Stimulated activated CD4-positive, alpha-beta T cell treated with anti-CD3 and anti-CD28 coated beads, Interleukin-15, amount 100 ng/mL, for 1 hour (primary cell): Measurements from ENCODE around the gene C1QTNF2.

Experiments
- DNase-seq, 2 donors: peaks; one replicate each; pipeline ENCODE4 v3.0.0-alpha.2; 2020; ENCODE audit warnings: low read depth in 1 of 2, low spot score in 1 of 2

C1QTNF2 gene, protein sequence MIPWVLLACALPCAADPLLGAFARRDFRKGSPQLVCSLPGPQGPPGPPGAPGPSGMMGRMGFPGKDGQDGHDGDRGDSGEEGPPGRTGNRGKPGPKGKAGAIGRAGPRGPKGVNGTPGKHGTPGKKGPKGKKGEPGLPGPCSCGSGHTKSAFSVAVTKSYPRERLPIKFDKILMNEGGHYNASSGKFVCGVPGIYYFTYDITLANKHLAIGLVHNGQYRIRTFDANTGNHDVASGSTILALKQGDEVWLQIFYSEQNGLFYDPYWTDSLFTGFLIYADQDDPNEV

DNA sequence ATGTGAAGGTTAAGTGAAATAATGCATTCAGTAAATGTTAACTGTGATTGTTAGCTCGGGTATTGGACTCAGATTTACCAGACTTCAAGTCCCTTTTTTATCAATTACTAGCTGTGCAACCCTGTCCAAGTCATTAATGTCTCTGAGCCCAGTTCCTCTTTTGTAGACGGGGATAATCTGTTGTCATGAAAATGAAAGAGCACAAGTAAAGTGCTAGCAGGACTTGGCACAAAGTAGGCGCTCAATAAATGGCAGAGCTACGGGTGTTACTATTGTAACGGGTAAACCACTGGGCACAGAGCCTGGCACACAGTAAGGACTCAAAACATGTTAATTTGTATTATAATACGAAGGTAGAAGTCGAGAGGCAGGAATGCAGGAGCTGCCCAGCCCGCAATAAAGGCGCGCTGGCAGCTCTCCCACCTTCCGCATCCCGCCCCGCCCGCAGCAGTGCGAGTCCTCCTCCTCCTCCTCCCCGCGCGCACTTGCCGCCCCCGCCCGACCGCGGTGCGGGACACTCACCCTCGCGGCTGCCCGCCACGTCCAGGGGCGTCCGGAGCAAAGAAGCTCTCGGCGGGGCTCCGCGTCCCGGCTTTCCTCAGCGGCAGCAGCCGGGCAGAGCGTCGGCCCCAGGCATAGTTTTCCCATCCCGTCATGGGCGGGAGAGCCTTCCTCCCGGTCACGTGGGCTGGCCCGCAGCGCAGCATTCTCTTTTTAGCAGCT, at the start of gene C1QTNF2:
TSS of gene C1QTNF2 (minus strand) at position 637 of the 723 bp plus-strand sequence. CDS start 15,615 bp downstream, outside the sequence.
- DNase-seq: no peak

DNA sequence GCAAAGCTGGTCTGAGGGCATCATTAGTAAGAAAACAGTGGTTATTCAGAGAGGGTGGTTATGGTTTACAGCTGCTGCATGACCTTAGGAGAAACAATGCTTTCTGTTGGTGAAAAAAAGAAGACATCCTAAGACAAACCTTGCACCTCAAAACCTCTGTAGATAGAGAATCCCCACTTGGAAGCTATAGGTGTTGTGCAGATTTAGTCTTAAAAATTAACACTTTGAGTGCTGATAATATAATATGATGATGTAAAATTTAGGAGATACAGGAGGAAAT, 49.8 kb upstream of the C1QTNF2 start:
- no peak for DNase-seq

DNA sequence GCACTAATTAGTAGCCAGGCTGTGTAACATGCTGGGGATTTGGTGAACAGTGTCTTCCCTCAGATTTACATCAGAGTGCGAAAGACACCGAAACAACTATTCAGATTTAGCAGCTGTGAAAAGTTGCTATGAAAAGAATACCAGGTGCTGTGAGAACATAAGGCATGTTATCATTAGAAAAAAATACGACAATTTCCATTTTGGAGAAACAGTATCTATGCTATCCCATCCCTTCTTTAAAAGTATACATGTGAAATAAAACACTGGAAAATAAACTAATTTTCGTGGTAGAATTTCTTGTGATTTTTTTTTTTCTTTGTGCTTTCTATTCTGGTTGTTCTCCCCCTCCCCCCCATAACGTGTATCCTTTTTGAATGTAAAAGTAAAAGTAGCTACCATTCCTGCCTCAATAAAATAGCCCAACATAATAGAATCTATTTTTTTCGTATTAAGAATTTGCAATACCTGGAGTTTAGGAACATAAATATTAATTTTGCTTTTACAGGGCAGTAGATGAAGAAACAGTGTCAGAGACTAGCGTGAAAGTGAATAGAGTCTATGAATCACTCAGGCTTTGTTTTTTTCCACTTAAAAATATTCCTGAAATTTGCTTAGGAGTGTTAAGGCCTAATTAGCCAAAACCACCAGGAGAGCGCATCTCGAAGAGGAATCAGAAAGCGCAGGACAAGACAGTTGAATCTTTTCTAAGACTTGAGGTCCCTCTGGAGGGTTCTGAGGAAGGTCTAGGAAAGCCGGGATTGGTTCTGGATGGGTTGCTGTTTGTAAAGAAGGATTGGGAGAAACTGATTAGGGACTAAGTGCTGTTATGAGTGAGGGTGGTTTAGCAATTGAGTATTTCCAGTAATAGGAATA, 49.3 kb upstream of the C1QTNF2 start:
- DNase-seq: no peak

DNA sequence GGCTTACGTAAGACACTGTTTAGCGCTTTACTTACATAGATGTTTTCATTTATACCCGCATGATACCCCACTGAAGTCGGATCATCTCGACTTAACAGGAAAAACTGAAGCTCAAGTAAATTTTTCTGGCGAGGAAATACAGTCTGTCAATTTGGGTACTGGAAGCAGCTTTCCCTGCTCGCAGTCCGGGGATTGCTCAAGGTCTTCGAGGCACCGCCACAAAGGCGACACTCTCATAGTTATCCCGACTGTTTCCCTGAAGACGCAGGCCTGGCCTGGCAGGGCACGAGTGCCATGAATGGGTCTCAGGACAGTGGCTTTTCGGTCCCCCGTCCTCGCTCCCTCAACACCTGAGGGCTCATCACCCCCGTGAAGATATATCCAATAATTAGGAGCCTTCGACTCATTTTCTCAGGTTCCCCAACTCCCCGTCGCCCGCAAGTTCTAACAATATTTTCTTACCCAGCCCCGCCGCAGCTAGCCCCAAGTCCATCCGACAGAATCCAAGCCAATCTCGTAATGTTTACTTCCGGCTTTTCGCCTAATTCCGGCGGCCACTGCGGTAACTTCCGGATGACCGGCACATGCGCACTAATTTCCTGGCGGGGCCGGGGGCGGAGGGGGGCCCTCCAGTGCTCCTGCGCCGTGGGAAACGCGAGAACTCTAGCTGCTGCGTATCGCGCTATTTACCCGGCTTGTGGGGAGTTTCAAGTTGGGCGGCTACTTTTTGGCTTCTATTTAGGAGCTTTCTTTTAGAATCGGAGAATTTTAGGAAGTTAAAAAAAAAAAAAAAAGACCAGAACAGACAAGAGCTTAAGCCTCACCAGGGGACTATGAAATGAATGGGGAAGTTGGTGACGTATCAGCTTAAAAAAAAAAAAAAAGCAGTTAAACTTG, 48.4 kb upstream of the C1QTNF2 start, which contains the start of gene SLU7:
TSS of gene SLU7 (minus strand) at position 521 of the 897 bp plus-strand sequence. CDS start 3,787 bp downstream, outside the sequence.
- DNase-seq: peak; percentile 81 to 89

DNA sequence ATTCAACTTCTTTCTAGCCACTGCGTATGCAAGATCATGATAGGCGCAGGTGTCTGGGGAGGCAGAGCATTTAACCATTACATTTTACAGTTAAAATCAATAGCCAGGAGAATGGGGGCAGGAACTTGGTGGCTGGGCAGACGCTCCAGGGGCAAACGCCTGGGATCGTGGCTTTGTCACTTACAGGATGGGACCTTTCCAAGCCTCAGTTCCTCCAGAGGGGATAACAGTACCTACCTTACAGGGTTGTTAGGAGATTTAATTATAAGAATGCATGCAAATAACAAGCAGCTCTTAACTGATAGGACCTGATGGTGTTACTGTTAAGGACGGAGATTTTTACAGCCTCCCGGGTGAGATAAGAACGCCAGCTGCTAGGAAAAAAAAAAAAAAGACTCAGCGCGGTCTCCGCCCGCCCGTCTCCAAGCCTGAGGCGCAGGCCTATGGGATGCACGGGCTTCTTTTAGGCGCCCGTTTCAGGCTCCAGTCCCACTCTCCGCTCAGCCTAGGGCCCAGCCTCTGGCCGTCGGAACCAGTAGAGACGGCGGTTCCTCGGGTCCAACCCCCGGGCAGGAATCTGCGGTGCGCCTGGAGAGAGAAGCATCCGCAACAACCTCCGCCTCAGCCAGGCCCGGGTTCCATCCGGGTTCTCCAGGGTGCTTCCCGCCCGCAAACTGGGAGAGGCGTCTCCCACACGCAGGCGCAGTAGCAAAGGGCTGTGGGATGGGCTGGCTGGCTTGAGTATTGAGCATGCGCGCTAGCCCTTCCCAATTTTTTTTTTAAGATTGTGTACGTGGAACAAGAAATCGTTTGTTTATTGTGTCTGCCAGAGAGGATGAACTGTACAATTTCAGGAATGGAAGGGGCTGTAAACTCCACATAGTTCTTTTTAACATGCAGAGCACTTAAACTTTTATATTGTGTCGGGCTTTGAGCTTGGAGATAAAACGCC, 29.3 kb upstream of the C1QTNF2 start, which contains the start of gene FAM200C:
TSS of gene FAM200C (minus strand) at position 653 of the 952 bp plus-strand sequence. CDS start 4,564 bp downstream, outside the sequence.
- peak; percentile 22 to 47 for DNase-seq

DNA sequence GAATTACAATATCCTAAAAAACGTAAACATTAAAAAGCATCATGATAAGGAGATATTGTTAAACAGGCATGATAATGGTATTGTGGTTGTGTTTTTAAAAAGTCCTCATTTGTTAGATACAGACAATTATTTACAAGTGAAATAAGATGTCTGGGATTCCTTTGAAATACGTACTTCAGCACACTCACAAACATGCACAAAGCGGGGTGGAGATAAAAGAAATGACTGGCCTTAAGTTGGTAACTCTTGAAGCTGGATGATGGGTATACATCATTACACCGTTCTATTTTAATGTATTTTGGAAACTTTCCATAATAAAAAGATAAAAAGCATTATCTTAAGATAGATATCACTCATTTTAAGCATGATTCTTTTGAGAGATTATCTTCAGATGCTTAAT, 28.4 kb upstream of the C1QTNF2 start:
- no peak for DNase-seq

DNA sequence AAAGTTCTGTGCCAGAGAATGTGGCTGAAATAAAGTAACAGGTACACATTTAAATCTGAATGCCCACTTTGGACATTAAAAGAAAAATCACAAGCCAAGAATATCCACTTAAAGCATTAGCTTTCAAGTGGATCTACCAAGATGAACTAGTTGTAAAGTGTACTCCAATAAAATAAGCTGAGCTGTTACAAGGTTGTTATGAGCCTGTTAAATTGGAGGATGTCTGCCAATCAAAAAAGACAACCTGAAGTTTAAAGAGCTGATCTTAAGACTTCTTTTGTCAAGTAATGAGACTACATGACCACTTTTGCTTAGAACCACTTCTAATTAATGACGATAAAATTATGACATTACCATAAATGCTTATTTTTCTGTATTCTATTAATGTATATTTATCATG, 27.1 kb upstream of the C1QTNF2 start:
- DNase-seq: no peak

DNA sequence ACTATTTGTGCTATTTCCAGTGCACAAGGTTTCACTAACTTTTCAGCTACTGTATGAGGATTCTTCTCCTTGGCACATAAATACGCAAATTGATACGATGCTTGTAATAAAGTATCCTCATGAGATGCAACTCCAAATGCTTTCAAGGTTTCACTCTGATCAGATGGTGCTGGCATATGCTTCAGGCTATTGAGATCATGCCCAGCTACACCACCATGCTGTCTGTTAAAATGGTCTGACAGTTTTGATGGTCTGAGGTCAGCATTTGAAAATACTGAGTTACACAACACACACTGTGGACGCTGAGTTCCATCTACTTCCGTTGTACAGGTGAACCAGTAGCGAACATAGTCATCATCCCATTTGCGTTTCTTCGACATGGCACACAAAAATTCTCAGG, 24.7 kb upstream of the C1QTNF2 start:
- no peak for DNase-seq

DNA sequence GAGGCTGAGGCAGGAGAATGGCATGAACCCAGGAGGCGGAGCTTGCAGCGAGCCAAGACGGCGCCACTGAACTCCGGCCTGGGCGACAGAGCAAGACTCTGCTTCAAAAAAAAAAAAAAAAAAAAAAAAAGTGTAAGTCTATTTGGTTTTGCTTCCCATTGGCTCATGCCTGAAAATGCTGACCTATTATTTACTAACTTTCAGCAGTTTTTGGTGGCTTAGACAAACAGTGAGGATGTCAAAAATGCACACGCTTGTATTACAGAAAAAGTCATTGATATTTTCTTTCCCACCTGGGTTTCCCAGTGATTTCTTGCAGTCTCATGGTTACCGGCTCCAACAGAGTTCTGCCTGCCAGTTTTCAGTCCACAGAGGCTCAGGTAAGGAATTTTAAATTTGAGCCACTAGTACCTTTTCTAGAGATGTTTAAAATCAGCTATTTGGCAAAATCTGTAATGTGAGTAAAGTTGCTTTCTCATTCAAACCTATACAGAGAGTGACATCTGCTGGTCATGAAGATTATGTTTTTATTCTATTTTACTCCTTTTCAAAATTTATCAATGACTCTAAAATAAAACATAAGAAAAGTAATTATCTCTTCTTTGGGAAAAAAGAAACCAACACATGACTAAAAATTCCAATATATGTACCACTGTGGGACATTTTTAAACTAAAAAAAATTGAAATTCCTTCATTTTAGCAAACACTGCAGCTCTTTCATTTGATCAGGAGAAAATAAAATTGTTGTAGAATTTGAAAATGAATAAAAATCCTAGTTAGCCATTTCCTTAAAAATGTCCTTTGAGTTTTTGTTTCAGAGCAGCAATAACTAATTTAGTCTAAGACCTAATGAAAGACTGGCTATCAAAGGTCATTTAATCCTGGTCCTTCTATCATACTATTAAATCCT, 20.6 kb upstream of the C1QTNF2 start:
- DNase-seq: no peak

DNA sequence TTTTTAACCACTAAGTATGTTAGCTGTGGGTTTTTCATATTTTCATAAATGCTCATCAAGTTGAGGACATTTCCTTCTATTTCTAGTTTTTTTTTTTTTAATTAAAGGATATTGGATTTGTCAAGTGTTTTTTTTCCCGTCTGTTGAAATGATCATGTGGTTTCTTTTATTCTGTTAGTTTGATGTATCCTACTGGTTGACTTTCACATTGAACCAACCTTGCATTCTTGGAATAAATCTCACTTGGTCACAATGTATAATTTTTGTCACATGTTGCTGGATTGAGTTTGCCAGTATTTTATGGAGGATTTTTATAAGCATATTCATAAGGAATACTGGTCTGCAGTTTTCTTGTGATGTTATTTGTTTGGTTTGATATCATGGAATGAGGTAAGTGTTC, 17.0 kb upstream of the C1QTNF2 start:
- DNase-seq: no peak

DNA sequence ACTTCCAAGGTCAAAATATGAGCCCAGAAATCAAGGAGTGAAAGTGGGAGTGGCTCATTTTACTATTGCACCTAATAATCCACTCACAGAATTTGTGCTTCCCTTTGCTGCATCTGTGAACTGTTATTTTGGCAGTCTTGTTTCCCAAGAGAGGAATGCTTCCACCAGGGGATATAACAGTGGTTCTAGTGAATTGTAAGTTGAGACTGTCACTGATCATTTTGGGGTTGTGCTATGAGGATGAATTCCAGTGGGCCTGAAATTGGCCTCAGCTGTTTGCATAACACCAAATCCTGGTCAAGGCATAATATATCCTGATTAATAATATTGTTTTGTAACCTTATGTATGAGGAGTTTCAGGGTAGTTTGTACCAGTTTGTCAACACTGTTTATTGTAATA, 15.1 kb upstream of the C1QTNF2 start:
- DNase-seq: no peak

DNA sequence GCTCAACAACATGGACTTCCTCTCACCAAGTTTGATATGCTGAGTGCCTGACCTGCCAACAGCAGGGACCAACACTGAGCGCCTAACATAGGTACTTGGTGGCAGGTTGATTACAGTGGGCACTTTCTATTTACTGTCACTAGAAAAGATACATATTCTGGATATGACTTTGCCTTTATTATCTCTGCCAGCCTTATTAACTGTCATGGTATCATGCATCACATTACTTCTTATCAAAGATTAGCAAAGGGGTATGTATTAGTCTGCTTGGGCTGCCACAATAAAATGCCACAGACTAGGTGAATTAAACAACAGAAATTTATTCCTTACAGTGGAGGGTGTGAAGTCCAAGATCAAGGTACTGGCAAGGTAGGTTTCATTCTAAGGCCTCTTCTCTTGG, 14.3 kb upstream of the C1QTNF2 start:
- DNase-seq: no peak

DNA sequence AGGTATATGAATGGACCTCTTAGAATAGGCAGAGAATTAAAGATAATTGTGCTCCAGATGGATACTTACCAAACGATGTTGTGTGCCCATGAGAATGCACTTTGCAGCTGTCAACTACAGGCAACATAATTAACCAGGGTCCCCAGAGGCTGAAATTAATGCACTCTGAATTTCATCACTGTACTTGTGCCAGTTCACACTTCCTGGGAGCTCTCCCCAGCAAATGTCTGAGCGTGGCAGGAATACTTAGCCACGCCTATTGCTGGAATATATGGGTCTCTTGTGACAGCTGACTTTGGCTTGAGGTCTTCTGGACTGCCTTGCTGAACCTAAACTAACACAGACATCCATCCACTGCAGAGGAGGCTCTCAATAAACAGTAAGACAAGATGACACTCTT, 11.9 kb upstream of the C1QTNF2 start:
- DNase-seq: no peak

DNA sequence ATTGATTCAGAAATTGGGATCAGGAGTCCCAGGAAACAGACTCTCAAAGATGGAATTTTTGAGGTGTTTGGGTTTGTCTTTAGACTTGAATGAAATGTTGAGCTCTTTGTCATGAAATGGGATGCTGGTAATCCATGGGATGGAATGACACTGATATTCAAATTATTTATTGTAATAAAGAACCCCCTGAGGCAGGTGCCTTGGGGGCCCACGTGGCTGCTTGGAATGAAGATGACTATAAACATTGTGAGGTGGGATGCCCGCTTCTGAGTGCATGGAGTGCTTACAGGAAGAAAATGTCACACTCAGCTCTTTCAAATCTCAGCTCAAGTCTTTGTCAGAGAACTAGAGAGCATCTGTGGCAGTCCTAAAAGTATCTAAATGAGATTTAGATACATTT, 9.6 kb upstream of the C1QTNF2 start:
- DNase-seq: no peak

DNA sequence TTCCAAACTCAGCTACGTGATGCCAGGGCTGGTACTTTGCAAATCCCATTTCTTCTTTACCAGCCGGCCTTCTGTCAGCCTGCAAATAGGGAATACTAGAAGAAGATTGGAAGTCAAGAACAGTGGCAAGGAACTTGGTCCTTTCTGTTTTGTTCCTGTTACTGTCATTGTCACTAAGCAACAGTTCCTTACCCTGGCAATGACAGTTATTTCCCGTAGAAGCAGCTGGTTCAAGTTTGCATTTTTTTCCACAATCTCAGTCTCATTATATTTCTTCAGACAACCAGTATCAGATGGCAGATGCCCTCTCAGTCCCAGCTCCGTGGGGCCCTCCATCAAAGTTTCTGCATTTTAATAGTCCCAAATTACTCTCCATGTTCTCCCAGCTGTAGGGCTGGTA, 9.1 kb upstream of the C1QTNF2 start:
- DNase-seq: no peak

DNA sequence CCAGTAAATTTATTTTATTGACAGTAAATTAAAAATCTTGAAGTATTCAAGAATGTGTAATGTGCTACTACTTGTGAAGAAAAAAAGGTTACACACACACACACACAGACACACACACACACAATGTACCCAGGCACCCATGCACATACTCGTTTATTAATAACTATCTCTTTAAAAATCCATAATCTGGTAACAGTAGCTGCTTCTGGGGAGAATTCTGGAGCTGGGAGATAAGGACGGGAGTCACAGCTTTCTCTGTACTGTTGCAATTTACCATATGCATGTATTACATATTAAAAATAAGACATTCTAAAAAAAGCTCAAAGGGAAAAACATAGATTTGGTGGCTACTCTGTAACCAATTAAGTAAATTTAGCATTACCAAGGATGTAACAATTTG, 7.9 kb upstream of the C1QTNF2 start:
- no peak for DNase-seq

DNA sequence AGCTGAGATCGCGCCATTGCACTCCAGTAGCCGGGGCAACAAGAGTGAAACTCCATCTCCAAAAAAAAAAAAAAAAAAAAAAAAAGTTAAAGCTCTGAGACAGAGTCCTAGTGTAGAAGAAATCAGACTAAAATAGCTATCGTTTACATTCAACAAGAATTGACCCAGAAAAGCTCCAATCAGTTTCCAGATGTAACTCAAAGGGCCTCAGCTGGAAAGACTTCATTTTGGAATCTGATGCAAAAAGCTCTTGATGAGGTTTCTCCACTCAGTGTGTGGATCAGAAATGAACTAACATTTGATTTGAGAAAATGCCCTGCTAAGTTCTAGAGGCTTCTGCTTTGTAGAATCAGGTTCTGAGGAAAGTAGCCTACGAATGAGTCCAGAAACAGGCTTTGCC, 7.2 kb upstream of the C1QTNF2 start:
- no peak for DNase-seq

DNA sequence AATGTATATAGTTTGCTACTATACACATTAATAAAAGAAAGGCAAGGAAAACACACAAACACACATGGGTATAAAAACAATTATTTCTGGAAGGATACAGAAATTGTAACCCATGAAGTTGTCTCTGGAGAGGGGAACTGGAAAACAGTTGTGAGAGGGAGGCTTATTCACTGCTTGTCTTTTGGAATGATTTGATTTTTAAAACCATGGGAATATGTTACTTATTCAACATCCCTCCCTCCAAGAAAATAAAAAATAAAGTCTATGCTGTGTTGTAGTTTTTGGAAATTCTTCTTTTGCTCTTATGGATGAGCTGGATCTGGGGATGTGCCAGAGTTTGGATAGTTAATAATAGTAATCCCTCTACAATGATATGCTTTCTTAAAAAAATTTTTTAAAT, 6.0 kb upstream of the C1QTNF2 start:
- no peak for DNase-seq

DNA sequence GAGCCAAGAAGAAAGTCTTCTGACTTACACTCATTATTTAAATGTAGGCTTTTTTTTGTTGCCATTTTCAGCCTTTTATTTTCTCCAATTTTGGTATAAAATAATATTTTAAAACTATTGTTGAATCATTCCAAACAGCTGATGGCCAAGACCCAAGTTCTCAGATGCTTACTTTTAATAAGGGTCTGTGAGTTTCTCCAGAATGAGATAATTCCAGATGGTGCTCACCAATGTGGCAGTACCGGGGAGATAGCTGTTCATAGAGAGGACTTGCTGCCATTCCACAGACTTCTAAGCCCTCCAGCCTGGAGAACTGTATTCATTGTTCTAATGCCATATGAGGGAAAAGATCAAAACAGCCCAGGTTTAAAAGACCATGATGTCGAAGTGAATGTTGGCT, 5.3 kb upstream of the C1QTNF2 start:
- no peak for DNase-seq
